ENCODE results near the gene ATP10B. TPM values are rescaled to one million over a fixed set of nuclear protein-coding genes. Genes with fewer than 3 reads are reported as not detected.

Gene ATP10B
- total RNA-seq, 6 experiments from 2014 or later: 0.06 to 1.4 (median 0.51) TPM; not detected in 3

GRCh38 chr5:160770718-160771117, 81.3 kb downstream of the ATP10B start:
- Histone ChIP-seq H3K4me3 (no peak overlapping the region), H3K27ac (no peak overlapping the region), H3K9me3 (no peaks in the 10 kb centered on the region), H3K36me3 (no peaks in the 10 kb centered on the region), H3K27me3 (no peaks in the 10 kb centered on the region), H3K4me1 (no peaks in the 10 kb centered on the region)
- DNase-seq (no peak), ATAC-seq (no peak)
- TF ChIP-seq POLR2A (IDR thresholded peaks at IDR 0.05) (no peak), CTCF (IDR thresholded peaks at IDR 0.05) (no peak)
- intact Hi-C loops (cut with DNase I): no loop called here
- WGBS (ENCODE audit: insufficient coverage, low coverage, low lambda C conversion rate, missing lambda C conversion rate): 49% methylated on average over 3 of the region's 3 CpGs

GRCh38 chr5:160769301-160769700, 82.7 kb downstream of the ATP10B start:
- H3K27ac ChIP-seq: no peak overlapping the region
- intact Hi-C loops (cut with DNase I): no loop called here
- H3K9me3 ChIP-seq: no peaks in the 10 kb centered on the region
- no peaks in the 10 kb centered on the region for H3K27me3 ChIP-seq
- no peaks in the 10 kb centered on the region for H3K36me3 ChIP-seq
- no peak overlapping the region for H3K4me3 ChIP-seq
- ATAC-seq (no peak), DNase-seq (no peak)
- 70% methylated on average over 4 of the region's 4 CpGs for WGBS (ENCODE audit: insufficient coverage, low coverage, low lambda C conversion rate, missing lambda C conversion rate)
- H3K4me1 ChIP-seq: no peaks in the 10 kb centered on the region
- TF ChIP-seq CTCF (IDR thresholded peaks at IDR 0.05) (no peak), POLR2A (IDR thresholded peaks at IDR 0.05) (no peak)

GRCh38 chr5:160767062-160767461, 84.9 kb downstream of the ATP10B start:
- DNase-seq: no peak
- intact Hi-C loops (cut with DNase I): no loop called here
- 46% methylated on average over 4 of the region's 4 CpGs for WGBS (ENCODE audit: insufficient coverage, low coverage, low lambda C conversion rate, missing lambda C conversion rate)
- Histone ChIP-seq H3K9me3 (no peaks in the 10 kb centered on the region), H3K27me3 (no peaks in the 10 kb centered on the region), H3K36me3 (no peaks in the 10 kb centered on the region), H3K27ac (no peak overlapping the region), H3K4me3 (no peak overlapping the region), H3K4me1 (no peaks in the 10 kb centered on the region)
- ATAC-seq: no peak
- no peak for TF ChIP-seq CTCF (IDR thresholded peaks at IDR 0.05)
- no peak for TF ChIP-seq POLR2A (IDR thresholded peaks at IDR 0.05)

- intact Hi-C loops (cut with DNase I): no loop called here
- no peak for DNase-seq
- Histone ChIP-seq H3K27me3 (no peaks in the 10 kb centered on the region), H3K27ac (no peak overlapping the region), H3K9me3 (no peaks in the 10 kb centered on the region), H3K4me1 (no peaks in the 10 kb centered on the region), H3K4me3 (no peak overlapping the region), H3K36me3 (no peaks in the 10 kb centered on the region)
- TF ChIP-seq POLR2A (IDR thresholded peaks at IDR 0.05) (no peak), CTCF (IDR thresholded peaks at IDR 0.05) (no peak)
- no peak for ATAC-seq
- 69% methylated on average over 3 of the region's 3 CpGs for WGBS (ENCODE audit: insufficient coverage, low coverage, low lambda C conversion rate, missing lambda C conversion rate)
Measured at GRCh38 chr5:160760008-160760407, 92.0 kb downstream of the ATP10B start.

GRCh38 chr5:160757194-160757593, 94.8 kb downstream of the ATP10B start:
- TF ChIP-seq CTCF (IDR thresholded peaks at IDR 0.05) (no peak), POLR2A (IDR thresholded peaks at IDR 0.05) (no peak)
- no peak for DNase-seq
- 17% methylated on average over 1 of the region's 1 CpG for WGBS (ENCODE audit: insufficient coverage, low coverage, low lambda C conversion rate, missing lambda C conversion rate)
- Histone ChIP-seq H3K4me1 (no peaks in the 10 kb centered on the region), H3K27me3 (no peaks in the 10 kb centered on the region), H3K4me3 (no peak overlapping the region), H3K27ac (no peak overlapping the region), H3K9me3 (no peaks in the 10 kb centered on the region), H3K36me3 (no peaks in the 10 kb centered on the region)
- intact Hi-C loops (cut with DNase I): no loop called here
- ATAC-seq: no peak
